MCF 10A (cell line): ENCODE data around the gene SUSD5. TPM values are rescaled to one million over a fixed set of nuclear protein-coding genes. Genes with fewer than 3 reads are reported as not detected.

Source experiments
- BruUV-seq: library from RNA; stranded (reverse); fragments of 400-500 nt; replicated peaks from 2 replicates; lab custom pipeline; 2021; lab: Mats Ljungman, UMichigan
- CTCF ChIA-PET: fragments of 300-600 bp; sonication (Branson Sonifier 250); formaldehyde crosslinking; extraction: SDS; loops from one replicate; lab custom pipeline; 2021; ENCODE audit warnings: antibody characterized with exemption, inconsistent platforms; lab: Yijun Ruan, JAX
- POLR2A ChIA-PET: fragments of 300-600, 350-650 bp; sonication (Branson Sonifier 250); formaldehyde crosslinking; extraction: SDS; loops from one replicate; lab custom pipeline; 2020; ENCODE audit warnings: antibody characterized with exemption, inconsistent platforms; lab: Yijun Ruan, JAX
- DNase-seq: peaks from one replicate; pipeline ENCODE4 v3.0.0-alpha.2; 2018; ENCODE audit not compliant: unreplicated experiment
- H3K27ac Mint-ChIP-seq: one replicate; pipeline ENCODE4 v1.8.0; 2022; ENCODE audit warnings: mild to moderate bottlenecking, low read depth, mixed read lengths; ENCODE audit not compliant: unreplicated experiment
- H3K27me3 Mint-ChIP-seq: one replicate; pipeline ENCODE4 v1.8.0; 2022; ENCODE audit warnings: mixed read lengths; ENCODE audit not compliant: insufficient read depth, unreplicated experiment
- H3K36me3 Mint-ChIP-seq: one replicate; pipeline ENCODE4 v1.8.0; 2022; ENCODE audit warnings: mild to moderate bottlenecking, moderate library complexity, mixed read lengths; ENCODE audit not compliant: insufficient read depth, unreplicated experiment
- H3K4me1 Mint-ChIP-seq: one replicate; pipeline ENCODE4 v1.8.0; 2022; ENCODE audit warnings: mixed read lengths; ENCODE audit not compliant: insufficient read depth, unreplicated experiment
- H3K4me3 Mint-ChIP-seq: one replicate; pipeline ENCODE4 v1.8.0; 2022; ENCODE audit warnings: mild to moderate bottlenecking, moderate library complexity, mixed read lengths; ENCODE audit not compliant: unreplicated experiment
- H3K9me3 Mint-ChIP-seq: one replicate; pipeline ENCODE4 v1.8.0; 2022; ENCODE audit warnings: mixed read lengths; ENCODE audit not compliant: unreplicated experiment
- intact Hi-C: fragments of 100-400 bp; cut with micrococcal nuclease; formaldehyde crosslinking; loops from 2 replicates; pipeline ENCODE4 v1.14.1; 2022
- total RNA-seq: library from RNA; stranded (reverse); gene quantifications from 2 replicates; pipeline ENCODE4 v1.2.3, GENCODE V29; 2022
- TF ChIP-seq, protein P1 (sequence below): fragments of 200-600 bp; IDR thresholded peaks from one replicate; pipeline ENCODE4 v1.8.0; 2022; ENCODE audit warnings: antibody characterized with exemption, mild to moderate bottlenecking; ENCODE audit not compliant: unreplicated experiment

Gene SUSD5
- total RNA-seq, 1 experiment from 2014 or later = 3.4 TPM

DNA sequence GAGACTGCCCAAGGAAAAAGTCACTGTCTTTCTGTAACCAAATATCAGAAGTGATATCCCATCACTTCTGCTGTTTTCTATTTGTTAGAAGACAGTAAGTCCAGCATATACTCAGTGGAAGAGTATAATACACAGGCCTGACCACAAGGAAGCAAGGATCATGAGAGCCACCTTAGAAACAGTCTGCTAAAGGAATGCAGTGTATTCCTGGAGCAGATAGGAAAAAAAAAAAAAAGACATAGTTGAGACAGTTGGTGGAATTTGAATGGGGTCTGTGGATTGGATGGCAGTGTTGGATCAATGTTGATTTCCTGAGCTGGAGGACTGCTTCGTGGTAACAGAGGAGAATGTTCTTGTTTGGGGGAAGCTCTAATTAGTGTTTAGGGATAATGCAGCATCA is 32.1 kb upstream of the SUSD5 start:
- POLR2A ChIA-PET = no interaction called here
- intact Hi-C loops = no loop called here
- no peaks in the 10 kb centered on the region for H3K9me3 Mint-ChIP-seq

DNA sequence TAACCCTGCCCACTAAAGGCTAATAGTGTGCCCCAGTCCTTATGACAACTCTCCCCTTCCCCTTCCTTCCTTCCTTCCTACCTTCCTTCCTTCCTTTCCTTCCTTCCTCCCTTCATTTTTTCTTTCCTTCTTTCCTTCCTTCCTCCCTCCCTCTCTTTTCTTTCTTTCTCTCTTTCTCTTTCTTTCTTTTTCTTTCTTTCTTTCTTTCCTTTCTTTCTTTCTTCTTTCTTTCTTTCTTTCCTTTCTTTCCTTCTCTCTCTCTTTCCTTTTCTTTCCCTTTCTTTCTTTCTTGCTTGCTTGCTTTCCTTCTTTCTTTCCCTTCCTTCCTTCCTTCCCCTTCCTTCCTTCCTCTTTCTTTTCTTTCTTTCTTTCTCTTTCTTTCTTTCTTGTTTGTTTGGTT is 28.2 kb upstream of the SUSD5 start:
- no TSS peak for BruUV-seq

More for the DNA sequence above, 32.1 kb upstream of the SUSD5 start:
- DNase-seq = no peak
- Mint-ChIP-seq H3K27me3 (peaks cover 18% of the 10 kb centered on the region), H3K4me3 (no peak overlapping the region), H3K27ac (no peak overlapping the region), H3K4me1 (no peaks in the 10 kb centered on the region), H3K36me3 (no peaks in the 10 kb centered on the region)
- BruUV-seq = no TSS peak
- CTCF ChIA-PET = interaction anchor here (0.6 to 1.0 kb wide), 3 partner anchors 76 to 122 kb away, joined by 4 to 7 read pairs (median 4); no protein-coding TSS in a partner anchor
- TF ChIP-seq, protein P1, sequence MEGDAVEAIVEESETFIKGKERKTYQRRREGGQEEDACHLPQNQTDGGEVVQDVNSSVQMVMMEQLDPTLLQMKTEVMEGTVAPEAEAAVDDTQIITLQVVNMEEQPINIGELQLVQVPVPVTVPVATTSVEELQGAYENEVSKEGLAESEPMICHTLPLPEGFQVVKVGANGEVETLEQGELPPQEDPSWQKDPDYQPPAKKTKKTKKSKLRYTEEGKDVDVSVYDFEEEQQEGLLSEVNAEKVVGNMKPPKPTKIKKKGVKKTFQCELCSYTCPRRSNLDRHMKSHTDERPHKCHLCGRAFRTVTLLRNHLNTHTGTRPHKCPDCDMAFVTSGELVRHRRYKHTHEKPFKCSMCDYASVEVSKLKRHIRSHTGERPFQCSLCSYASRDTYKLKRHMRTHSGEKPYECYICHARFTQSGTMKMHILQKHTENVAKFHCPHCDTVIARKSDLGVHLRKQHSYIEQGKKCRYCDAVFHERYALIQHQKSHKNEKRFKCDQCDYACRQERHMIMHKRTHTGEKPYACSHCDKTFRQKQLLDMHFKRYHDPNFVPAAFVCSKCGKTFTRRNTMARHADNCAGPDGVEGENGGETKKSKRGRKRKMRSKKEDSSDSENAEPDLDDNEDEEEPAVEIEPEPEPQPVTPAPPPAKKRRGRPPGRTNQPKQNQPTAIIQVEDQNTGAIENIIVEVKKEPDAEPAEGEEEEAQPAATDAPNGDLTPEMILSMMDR = no peak

DNA sequence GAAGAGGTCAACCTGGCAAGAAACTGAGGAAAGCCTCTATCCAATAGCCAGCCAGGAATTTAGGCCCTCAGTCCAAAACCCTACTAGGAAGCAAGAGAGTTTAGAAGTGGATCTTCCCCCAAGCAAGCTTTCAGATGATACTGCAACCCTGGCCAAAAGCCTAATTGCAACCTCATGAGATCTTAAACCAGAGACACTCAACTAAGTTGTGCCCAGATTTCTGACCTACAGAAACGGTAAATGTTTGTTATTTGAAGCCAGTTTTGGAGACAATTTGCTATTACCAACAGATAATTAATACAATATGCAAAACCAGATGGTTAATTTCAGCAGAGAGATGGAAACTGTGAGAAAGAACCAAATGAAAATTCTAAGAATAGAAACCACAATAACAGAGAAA is 21.7 kb upstream of the SUSD5 start:
- DNase-seq = no peak
- peaks cover 52% of the 10 kb centered on the region for H3K27me3 Mint-ChIP-seq
- POLR2A ChIA-PET = no interaction called here
- TF ChIP-seq, protein P1 = no peak
- CTCF ChIA-PET = no interaction called here
- peaks cover 7% of the 10 kb centered on the region for H3K36me3 Mint-ChIP-seq
- no peak overlapping the region for H3K27ac Mint-ChIP-seq
- H3K4me1 Mint-ChIP-seq = no peaks in the 10 kb centered on the region
- intact Hi-C loops = no loop called here
- no peak overlapping the region for H3K4me3 Mint-ChIP-seq
- no TSS peak for BruUV-seq
- H3K9me3 Mint-ChIP-seq = no peaks in the 10 kb centered on the region

More for the DNA sequence above, 28.2 kb upstream of the SUSD5 start:
- TF ChIP-seq, protein P1 = no peak
- intact Hi-C loops = no loop called here
- no peaks in the 10 kb centered on the region for H3K9me3 Mint-ChIP-seq
- H3K27me3 Mint-ChIP-seq = peaks cover 39% of the 10 kb centered on the region
- POLR2A ChIA-PET = no interaction called here
- H3K36me3 Mint-ChIP-seq = no peaks in the 10 kb centered on the region
- H3K4me1 Mint-ChIP-seq = no peaks in the 10 kb centered on the region
- H3K4me3 Mint-ChIP-seq = no peak overlapping the region
- H3K27ac Mint-ChIP-seq = no peak overlapping the region
- CTCF ChIA-PET = no interaction called here
- DNase-seq = no peak

DNA sequence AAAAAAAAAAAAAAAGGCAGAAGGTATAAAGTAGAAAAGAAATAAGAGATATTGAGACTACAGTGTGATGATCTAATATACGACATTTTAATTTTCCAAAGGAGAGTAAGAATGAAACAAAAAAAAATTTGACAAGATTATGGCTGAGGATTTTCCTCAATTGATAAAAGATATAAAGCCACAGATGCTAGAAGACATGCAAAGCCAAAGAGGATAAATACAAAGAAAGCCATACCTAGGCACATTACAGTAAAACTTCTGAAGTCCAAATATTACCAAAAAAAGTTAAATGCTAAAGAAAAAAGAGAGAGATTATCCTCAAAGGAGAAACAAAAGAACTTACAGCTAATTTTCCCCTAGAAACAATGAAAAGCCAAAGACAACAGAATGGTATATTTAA is 20.3 kb upstream of the SUSD5 start:
- Mint-ChIP-seq H3K27ac (no peak overlapping the region), H3K36me3 (peaks cover 7% of the 10 kb centered on the region), H3K27me3 (peaks cover 44% of the 10 kb centered on the region), H3K4me3 (no peak overlapping the region), H3K4me1 (no peaks in the 10 kb centered on the region), H3K9me3 (no peaks in the 10 kb centered on the region)
- CTCF ChIA-PET = interaction anchor here (0.7 kb wide), 1 partner anchor 35 kb away, joined by 3 read pairs; no protein-coding TSS in a partner anchor
- POLR2A ChIA-PET = no interaction called here
- no TSS peak for BruUV-seq
- intact Hi-C loops = no loop called here
- DNase-seq = no peak
- TF ChIP-seq, protein P1 = no peak
